PC-3 (cell line): ENCODE results near the gene LRCH1. TPM values are rescaled to one million over a fixed set of nuclear protein-coding genes. Genes with fewer than 3 reads are reported as not detected.
"Not testable (repeated sequence)": the region's sequence is repeated elsewhere in the genome, so short reads cannot be mapped to it uniquely, and the experiment has no call there.

Experiments used
- ATAC-seq: fragments of 200-7000 bp; cut with Tn5 transposase; 2 replicates; pipeline ENCODE4 v1.9.1; 2020; ENCODE audit warnings: mild to moderate bottlenecking, moderate library complexity
- BruUV-seq: library from RNA; stranded (reverse); fragments of 400-500 nt; replicated peaks from 2 replicates; lab custom pipeline; 2021; lab: Mats Ljungman, UMichigan
- CTCF ChIA-PET: fragments of 300-600 bp; sonication (Branson Sonifier 250); formaldehyde crosslinking; loops from one replicate; lab custom pipeline; 2022; ENCODE audit warnings: antibody characterized with exemption; lab: Charles Lee
- POLR2A ChIA-PET: fragments of 300-600 bp; sonication (Branson Sonifier 250); formaldehyde crosslinking; loops from one replicate; lab custom pipeline; 2022; ENCODE audit warnings: antibody characterized with exemption; ENCODE audit not compliant: unreplicated experiment; lab: Charles Lee
- DNase-seq: peaks from one replicate; pipeline ENCODE4 v3.0.0-alpha.2; 2015
- H2AFZ ChIP-seq: fragments of 300-600 bp; sonication (generic); 2 replicates; pipeline ENCODE4 v1.6.0; 2016; ENCODE audit warnings: antibody characterized with exemption, low read length
- H3F3A ChIP-seq: fragments of 300-600 bp; sonication (generic); one replicate; pipeline ENCODE4 v1.6.0; 2017; ENCODE audit warnings: antibody characterized with exemption, low read length, control low read depth, mild to moderate bottlenecking; ENCODE audit not compliant: unreplicated experiment
- H3K27ac ChIP-seq: fragments of 300-600 bp; sonication (generic); 2 replicates; pipeline ENCODE4 v1.5.1; 2016; ENCODE audit warnings: mild to moderate bottlenecking, low read length
- H3K27me3 ChIP-seq: fragments of 300-600 bp; sonication (generic); 2 replicates; pipeline ENCODE4 v1.6.1; 2016; ENCODE audit warnings: low read length, mixed read lengths
- H3K36me3 ChIP-seq: fragments of 300-600 bp; sonication (generic); 2 replicates; pipeline ENCODE4 v1.6.1; 2016; ENCODE audit warnings: low read depth, mixed run types, low read length, mixed read lengths
- H3K4me1 ChIP-seq: fragments of 300-600 bp; sonication (generic); 2 replicates; pipeline ENCODE4 v1.5.1; 2016; ENCODE audit warnings: low read length; ENCODE audit not compliant: insufficient read depth
- H3K4me2 ChIP-seq: fragments of 300-600 bp; sonication (generic); 2 replicates; pipeline ENCODE4 v1.6.0; 2016; ENCODE audit warnings: low read length
- H3K4me3 ChIP-seq: fragments of 300-600 bp; sonication (generic); 2 replicates; pipeline ENCODE4 v1.5.1; 2016; ENCODE audit warnings: mild to moderate bottlenecking, low read length, mixed read lengths
- H3K79me2 ChIP-seq: fragments of 300-600 bp; sonication (generic); 2 replicates; pipeline ENCODE4 v1.6.1; 2017; ENCODE audit warnings: low read length, mixed read lengths
- H3K9ac ChIP-seq: fragments of 300-600 bp; sonication (generic); 2 replicates; pipeline ENCODE4 v1.6.0; 2016; ENCODE audit warnings: mild to moderate bottlenecking, low read length
- H3K9me2 ChIP-seq: fragments of 300-600 bp; sonication (generic); replicated peaks from 2 replicates; pipeline ENCODE4 v1.6.1; 2016; ENCODE audit warnings: mixed run types, low read length, mixed read lengths
- H3K9me3 ChIP-seq: fragments of 300-600 bp; sonication (generic); 2 replicates; pipeline ENCODE4 v1.6.1; 2016; ENCODE audit warnings: low read length, mixed read lengths
- H4K20me1 ChIP-seq: fragments of 300-600 bp; sonication (generic); 2 replicates; pipeline ENCODE4 v1.6.1; 2016; ENCODE audit warnings: low read length, mixed read lengths
- CTCF ChIP-seq: fragments of 300-600 bp; sonication (generic); conservative IDR thresholded peaks from 2 replicates; pipeline ENCODE4 v1.5.1; 2017; ENCODE audit warnings: antibody characterized with exemption, low read depth, mild to moderate bottlenecking, low read length
- EZH2 ChIP-seq: fragments of 300-600 bp; sonication (generic); IDR thresholded peaks from one replicate; pipeline ENCODE4 v1.6.1; 2017; ENCODE audit warnings: antibody characterized with exemption, mild to moderate bottlenecking, low read length; ENCODE audit not compliant: unreplicated experiment
- EZH2phosphoT487 ChIP-seq: fragments of 300-600 bp; sonication (generic); IDR thresholded peaks from 2 replicates; pipeline ENCODE4 v1.6.1; 2018; ENCODE audit warnings: mild to moderate bottlenecking, antibody characterized with exemption, low read length, borderline replicate concordance
- intact Hi-C: fragments of 100-400 bp; cut with micrococcal nuclease; formaldehyde crosslinking; loops from 2 replicates; pipeline ENCODE4 v1.9.0; 2023
- total RNA-seq: library from RNA; depleted of rRNA; stranded (reverse); fragments of >200 nt; gene quantifications from 2 replicates; pipeline ENCODE4 v1.2.3, GENCODE V29; 2014

Gene LRCH1
- total RNA-seq, 1 experiment from 2014 or later: 4.3 TPM

- no peak overlapping the region for H3K4me2 ChIP-seq
- H3K4me1 ChIP-seq: peaks cover 14% of the 10 kb centered on the region; the same call in 1 of the 2 replicates
- H3K4me3 ChIP-seq: no peak overlapping the region
- H2AFZ ChIP-seq: no peak overlapping the region
- no peaks in the 10 kb centered on the region for H4K20me1 ChIP-seq
- no peaks in the 10 kb centered on the region for H3K36me3 ChIP-seq
- CTCF ChIA-PET: no interaction called here
- ATAC-seq: no peak
- DNase-seq: no peak
- no peaks in the 10 kb centered on the region for H3K27me3 ChIP-seq
- no peak overlapping the region for H3K9ac ChIP-seq
- TF ChIP-seq EZH2: no peak
- TF ChIP-seq CTCF: no peak
- no peak for TF ChIP-seq EZH2phosphoT487
- no peaks in the 10 kb centered on the region for H3K9me2 ChIP-seq
- intact Hi-C loops: no loop called here
- no peaks in the 10 kb centered on the region for H3K79me2 ChIP-seq
- no TSS peak for BruUV-seq
- POLR2A ChIA-PET: no interaction called here
- H3F3A ChIP-seq: no peaks in the 10 kb centered on the region
- no peaks in the 10 kb centered on the region for H3K9me3 ChIP-seq
- H3K27ac ChIP-seq: no peak overlapping the region
These were observed 200.9 kb downstream of the LRCH1 start for GRCh38 chr13:46753917-46754316.

- Histone ChIP-seq H3K27me3 (no peaks in the 10 kb centered on the region), H4K20me1 (no peaks in the 10 kb centered on the region), H3K4me1 (peaks cover 20% of the 10 kb centered on the region), H3K9me2 (no peaks in the 10 kb centered on the region), H3K79me2 (no peaks in the 10 kb centered on the region), H3F3A (no peaks in the 10 kb centered on the region), H3K36me3 (no peaks in the 10 kb centered on the region), H3K9ac (no peak overlapping the region), H3K9me3 (no peaks in the 10 kb centered on the region), H3K4me3 (no peak overlapping the region), H3K27ac (no peak overlapping the region), H2AFZ (no peak overlapping the region), H3K4me2 (no peak overlapping the region)
- no TSS peak for BruUV-seq
- intact Hi-C loops: no loop called here
- no peak for TF ChIP-seq CTCF
- no peak for TF ChIP-seq EZH2phosphoT487
- no peak for TF ChIP-seq EZH2
- no peak for DNase-seq
- ATAC-seq: no peak
- ChIA-PET CTCF (no interaction called here), POLR2A (no interaction called here)
These were observed 201.8 kb downstream of the LRCH1 start for GRCh38 chr13:46754812-46755211.

- H4K20me1 ChIP-seq, BruUV-seq, H3K27ac ChIP-seq, H2AFZ ChIP-seq, H3K79me2 ChIP-seq, POLR2A ChIA-PET, DNase-seq, ATAC-seq, H3K36me3 ChIP-seq, H3K9me2 ChIP-seq, H3K9ac ChIP-seq, H3K4me2 ChIP-seq, intact Hi-C loops, H3F3A ChIP-seq, H3K4me3 ChIP-seq, H3K9me3 ChIP-seq, CTCF ChIA-PET, H3K27me3 ChIP-seq: not testable (repeated sequence)
- H3K4me1 ChIP-seq: peaks cover 20% of the 10 kb centered on the region
These were observed 202.5 kb downstream of the LRCH1 start for GRCh38 chr13:46755508-46755907.
